Measurements from ENCODE around the gene ADAMTS13. TPM values are rescaled to one million over a fixed set of nuclear protein-coding genes. Genes with fewer than 3 reads are reported as not detected.
A peak's percentile ranks its signal among the peaks of the same experiment; 100 is the strongest.

Gene ADAMTS13
- total and polyA plus RNA-seq, 9 of the 15 experiments (the other 6 are each of a cell fraction or from before 2014, with no cell fraction given), result 0.03 to 0.20 (median 0.04) TPM; not detected in 4

GRCh38 chr9:133441571-133441970 lies 19.4 kb downstream of the ADAMTS13 start:
- peak overlapping the region in 1 of 2 experiments; percentile 36; a peak in 1 of 4 replicates for H3K9ac ChIP-seq (ENCODE audit: insufficient read depth in 1 of 2, low read depth in 2 of 2, low read length in 2 of 2)
- H3K27ac ChIP-seq (ENCODE audit: extremely low read depth, low read depth, low read length), result no peak overlapping the region
- peaks cover 3% of the 10 kb centered on the region for H3K9me1 ChIP-seq (ENCODE audit: control insufficient read depth, insufficient read depth, low read length)
- peaks cover 20% of the 10 kb centered on the region; the same call in 1 of the 2 replicates for H4K20me1 ChIP-seq (replicated peaks; ENCODE audit: control insufficient read depth, insufficient read depth, low read length)
- BruUV-seq (replicated peaks), result no TSS peak
- H3K4me3 ChIP-seq, result no peak overlapping the region
- no peaks in the 10 kb centered on the region for H3K79me2 ChIP-seq (ENCODE audit: control insufficient read depth, insufficient read depth, low read length)
- in situ Hi-C loops (cut with MboI) (no loop called here), intact Hi-C loops (cut with micrococcal nuclease) (no loop called here)
- WGBS (ENCODE audit: insufficient coverage, low coverage, missing lambda C conversion rate), result 20% methylated on average over 5 of the region's 5 CpGs
- no peak for FAIRE-seq
- H3K27me3 ChIP-seq (ENCODE audit: control insufficient read depth in 2 of 2, insufficient read depth in 2 of 2, low read length in 2 of 2), result peaks cover 60 to 97% of the 10 kb centered on the region in 2 experiments
- POLR2A ChIA-PET, result interaction anchor here (0.7 to 0.8 kb wide), 2 partner anchors 10 to 18 kb away, joined by 3 to 5 read pairs; partner anchors contain the start of gene CACFD1
- no peak overlapping the region for H3K4me2 ChIP-seq (ENCODE audit: insufficient read depth, low read length)
- H2AFZ ChIP-seq (ENCODE audit: low read depth, low read length), result no peak overlapping the region
- TF ChIP-seq PHF21A (IDR thresholded peaks at IDR 0.05; ENCODE audit: borderline replicate concordance, low read depth) (no peak), HDAC2 (IDR thresholded peaks at IDR 0.05) (no peak), XRCC4 (IDR thresholded peaks at IDR 0.05; ENCODE audit: extremely low read depth, insufficient read depth, insufficient read length) (no peak), FOXP1 (CRISPR knock-in tag; IDR thresholded peaks at IDR 0.05) (no peak), SIN3A (IDR thresholded peaks at IDR 0.05; ENCODE audit: borderline replicate concordance in 2 of 2, control insufficient read depth in 1 of 2, low read depth in 2 of 2, low read length in 2 of 2) (no peak), MCM7 (IDR thresholded peaks at IDR 0.05) (no peak), ZNF79 (CRISPR knock-in tag; IDR thresholded peaks at IDR 0.05; ENCODE audit: low read depth) (no peak)
- peaks cover 0 to 28% of the 10 kb centered on the region in 2 experiments; a peak in 2 of 5 replicates for H3K4me1 ChIP-seq (replicated peaks in 1 of 2; ENCODE audit: control insufficient read depth in 2 of 2, insufficient read depth in 2 of 2, low read length in 2 of 2)
- no peak for ATAC-seq
- DNase-seq (ENCODE audit: extremely low read depth in 1 of 4, low spot score in 3 of 4), result no peak
- no peaks in the 10 kb centered on the region for H3K9me3 ChIP-seq (replicated peaks; ENCODE audit: control insufficient read depth, insufficient read depth, low read depth, low read length)
- CTCF ChIA-PET (ENCODE audit: low intra/inter-chr PET ratio), result no interaction called here
- no peaks in the 10 kb centered on the region for H3K36me3 ChIP-seq (ENCODE audit: control insufficient read depth, insufficient read depth, low read length)
